GM21529 (cell line): ENCODE results near the gene LRRC61.

ENCODE experiments used
- ATAC-seq: cut with Tn5 transposase; IDR thresholded peaks from one replicate; pipeline ENCODE4 v1.9.1; 2021; ENCODE audit not compliant: unreplicated experiment

Gene LRRC61

GRCh38 chr7:150346922-150347321 lies 23.8 kb downstream of the LRRC61 start:
- no peak for ATAC-seq

DNA sequence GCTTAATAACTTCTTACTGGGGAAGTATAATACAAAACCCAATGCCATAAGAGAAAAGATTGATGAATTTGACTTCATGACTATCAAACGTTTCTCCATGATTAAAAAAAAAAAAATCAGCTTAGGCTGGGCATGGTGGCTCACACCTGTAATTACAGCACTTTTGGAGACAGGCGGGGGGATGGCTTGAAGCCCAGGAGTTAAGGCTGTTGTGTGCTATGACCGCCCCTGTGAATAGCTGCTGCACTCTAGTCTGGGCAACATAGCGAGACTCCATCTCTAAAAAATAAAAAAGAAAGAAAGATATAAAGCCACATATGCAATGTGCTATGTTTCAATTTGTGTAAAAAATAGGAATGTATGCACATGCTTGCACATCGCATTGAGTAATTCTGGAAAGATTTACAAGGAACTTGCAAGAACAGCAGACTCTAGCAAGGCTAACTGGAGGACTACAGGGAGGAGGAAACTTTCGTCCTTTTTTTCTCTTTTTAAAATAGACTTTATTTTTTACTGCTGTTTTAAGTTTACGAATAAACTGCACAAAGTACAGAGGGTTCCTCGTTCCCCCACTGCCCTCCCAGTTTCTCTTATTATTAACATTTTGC lies 28.5 kb downstream of the LRRC61 start:
- ATAC-seq: no peak

- no peak for ATAC-seq
Observed at GRCh38 chr7:150355666-150356059, 32.5 kb downstream of the LRRC61 start.

DNA sequence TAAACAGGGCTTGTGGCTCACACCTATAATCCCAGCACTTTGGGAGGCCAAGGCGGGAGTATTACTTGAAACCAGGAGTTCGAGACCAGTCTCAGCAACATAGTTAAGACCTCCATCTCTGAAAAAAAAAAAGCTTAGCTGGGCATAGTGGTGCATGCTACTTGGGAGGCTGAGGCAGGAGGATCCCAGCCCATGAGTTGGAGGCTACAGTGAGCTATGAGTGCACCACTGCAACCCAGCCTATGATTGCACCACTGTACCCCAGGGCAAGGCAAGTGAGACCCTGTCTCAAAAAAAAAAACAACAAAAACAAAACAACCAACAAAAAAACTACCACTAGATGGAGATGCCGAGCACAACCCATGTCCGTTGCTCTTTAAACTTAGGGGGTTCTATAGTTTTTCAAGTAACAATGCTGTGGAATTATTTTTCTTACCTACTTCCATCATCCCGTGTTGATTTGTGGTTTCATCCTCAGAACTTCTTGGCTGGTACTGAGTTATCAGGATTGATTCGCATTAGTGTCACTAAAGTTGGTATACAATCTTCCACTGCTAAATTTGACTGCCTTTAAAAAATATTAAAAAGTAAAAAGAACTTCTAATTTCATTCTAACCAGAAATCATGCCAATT lies 33.2 kb downstream of the LRRC61 start:
- ATAC-seq: no peak

DNA sequence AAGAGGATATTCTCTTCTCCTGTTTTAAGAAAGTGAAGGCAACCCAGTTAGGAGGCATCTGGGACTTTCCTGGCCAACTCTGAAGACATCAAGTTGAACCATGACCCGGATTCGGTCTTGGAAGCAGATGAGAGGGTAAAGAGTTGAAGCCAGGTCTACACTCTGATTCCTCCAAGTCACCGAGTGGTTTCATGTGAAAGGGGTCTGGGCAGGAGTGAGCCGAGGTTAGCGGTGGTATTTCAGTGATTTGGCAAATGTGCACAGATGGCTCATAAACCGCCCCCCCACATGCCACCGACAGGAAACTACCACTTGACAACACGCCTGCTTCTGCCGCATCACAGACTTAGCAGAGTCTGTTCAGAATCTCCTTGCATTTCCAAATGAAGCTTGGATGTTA lies 34.1 kb downstream of the LRRC61 start:
- peak; percentile 55 for ATAC-seq

GRCh38 chr7:150357771-150358427 lies 34.7 kb downstream of the LRRC61 start:
- ATAC-seq: peak; percentile 14

DNA sequence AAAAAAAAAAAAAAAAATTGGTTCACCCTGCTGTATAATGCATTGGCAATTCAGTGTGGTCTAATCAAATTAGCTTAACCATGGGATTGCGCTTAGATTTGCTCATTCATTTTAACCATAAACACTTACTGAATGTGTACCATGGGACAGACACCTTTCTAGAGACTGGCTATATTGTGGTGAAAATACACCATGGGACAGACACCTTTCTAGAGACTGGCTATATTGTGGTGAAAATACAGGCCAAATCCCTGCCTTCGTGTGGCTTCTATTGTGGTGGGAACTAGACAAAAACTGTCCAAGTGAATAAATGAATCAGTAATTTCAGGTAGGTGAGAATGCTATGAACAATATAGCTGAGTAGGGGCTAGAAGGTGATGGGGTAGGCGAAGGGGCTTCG lies 35.3 kb downstream of the LRRC61 start:
- ATAC-seq: no peak

DNA sequence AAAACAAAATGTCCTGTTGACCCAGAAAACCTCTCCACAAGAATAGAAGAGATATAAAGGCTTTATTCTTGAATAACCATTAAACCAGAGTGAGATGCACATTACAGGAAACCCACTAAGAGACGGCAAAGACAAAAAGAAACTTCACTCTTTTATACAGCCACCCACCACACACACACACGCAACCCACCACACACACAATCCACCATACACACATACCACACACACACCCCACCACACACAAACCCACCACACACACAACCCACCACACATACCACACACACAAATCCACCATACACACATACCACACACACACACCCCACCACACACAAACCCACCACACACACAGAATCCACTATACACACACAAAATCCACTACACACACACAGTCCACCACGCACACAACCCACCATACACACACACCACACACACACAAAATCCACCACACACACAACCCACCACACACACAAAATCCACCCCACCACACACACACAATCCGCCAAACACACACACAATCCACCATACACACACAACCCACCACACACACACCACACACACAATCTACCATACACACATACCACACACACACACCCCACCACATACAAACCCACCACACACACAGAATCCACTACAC lies 36.0 kb downstream of the LRRC61 start:
- ATAC-seq: no peak

DNA sequence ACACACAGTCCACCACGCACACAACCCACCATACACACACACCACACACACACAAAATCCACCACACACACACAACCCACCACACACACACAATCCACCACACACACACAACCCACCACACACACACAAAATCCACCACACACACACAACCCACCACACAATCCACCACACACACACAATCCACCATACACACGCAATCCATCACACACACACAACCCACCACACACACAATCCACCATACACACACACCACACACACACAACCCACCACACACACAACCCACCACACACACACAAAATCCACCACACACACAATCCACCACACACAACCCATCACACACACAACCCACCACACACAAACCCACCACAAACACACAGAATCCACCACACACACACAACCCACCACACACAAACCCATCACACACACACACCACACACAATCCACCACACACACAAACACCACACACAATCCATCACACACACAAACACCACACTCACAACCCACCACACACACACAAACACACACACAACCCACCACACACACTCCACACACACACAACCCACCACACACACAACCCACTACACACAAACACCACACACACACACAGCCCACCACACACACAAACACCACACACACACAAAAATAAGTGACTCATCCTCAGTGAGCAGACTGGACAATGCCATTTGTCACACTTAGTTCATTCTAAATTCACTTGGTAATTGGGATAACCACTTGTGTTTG lies 36.6 kb downstream of the LRRC61 start:
- ATAC-seq: no peak

DNA sequence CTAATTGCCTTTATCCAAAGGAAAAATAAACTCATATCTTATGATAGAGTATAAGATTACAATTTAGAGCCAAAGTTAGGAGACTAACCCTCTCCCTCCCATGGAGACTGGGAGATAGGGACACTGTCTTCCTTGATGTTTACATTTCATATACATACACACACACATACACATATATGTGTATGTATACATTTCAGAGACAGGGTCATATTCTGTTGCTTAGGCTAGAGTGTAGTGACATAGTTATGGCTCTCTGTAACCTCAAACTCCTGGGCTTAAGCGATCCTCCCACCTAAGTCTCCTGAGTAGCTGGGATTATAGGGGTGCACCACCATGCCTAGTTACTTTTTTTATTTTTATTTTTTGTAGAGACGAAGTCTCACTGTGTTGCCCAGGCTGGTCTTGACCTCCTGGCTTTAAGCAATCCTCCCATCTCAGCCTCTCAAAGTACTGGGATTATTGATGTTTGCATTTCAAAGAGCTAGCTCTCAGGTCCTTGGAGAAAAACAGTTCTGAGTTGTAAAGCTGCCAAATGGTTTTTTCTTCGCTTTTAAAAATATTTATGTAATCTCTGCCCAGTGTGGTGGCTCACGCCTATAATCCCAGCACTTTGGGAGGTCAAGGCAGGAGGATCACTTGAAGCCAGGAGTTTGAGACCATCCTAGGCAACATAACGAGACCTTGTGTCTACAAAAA lies 37.4 kb downstream of the LRRC61 start:
- ATAC-seq: no peak

GRCh38 chr7:150361402-150361801 lies 38.2 kb downstream of the LRRC61 start:
- no peak for ATAC-seq

DNA sequence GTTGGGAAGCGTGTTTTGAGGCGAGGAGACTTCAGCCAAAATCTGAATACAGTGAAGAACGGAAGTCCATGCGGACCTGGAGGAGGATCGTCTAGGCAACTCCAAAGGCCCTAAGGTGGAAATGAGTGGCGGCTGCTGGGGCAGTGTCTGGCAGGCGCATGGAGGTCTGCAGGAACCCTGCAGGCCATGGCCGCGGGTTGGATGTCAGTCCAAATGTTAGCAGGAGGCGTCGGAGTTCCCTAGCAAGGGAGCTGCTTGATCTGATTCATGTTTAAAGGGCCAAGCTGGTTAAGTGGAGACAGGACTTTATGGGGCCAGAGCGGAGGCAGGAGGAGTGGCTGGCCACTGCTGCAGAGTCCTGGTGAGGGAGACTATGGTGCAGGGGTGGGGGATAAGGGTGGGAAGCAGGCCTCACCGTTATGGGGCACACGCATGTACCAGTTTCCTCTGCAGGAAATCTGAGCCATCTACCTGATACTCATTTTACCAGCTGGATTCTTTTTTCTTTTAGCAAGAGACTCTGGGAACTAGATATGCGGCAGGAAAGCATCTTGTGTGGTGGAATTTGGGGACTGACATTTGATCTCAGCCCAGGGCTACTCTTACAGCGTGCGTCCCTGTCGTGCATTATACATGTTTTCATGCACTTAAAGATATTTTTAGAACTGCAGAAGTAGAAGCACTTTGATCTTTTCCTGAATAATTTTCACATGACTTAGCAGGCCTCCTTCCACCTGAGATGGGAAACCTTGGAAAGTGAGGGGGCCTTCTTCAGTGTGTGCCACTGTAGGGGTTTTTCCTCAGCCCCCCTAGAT lies 38.9 kb downstream of the LRRC61 start:
- no peak for ATAC-seq

- no peak for ATAC-seq
Observed at GRCh38 chr7:150363370-150363769, 40.2 kb downstream of the LRRC61 start.

- ATAC-seq: peak; percentile 40
Observed at GRCh38 chr7:150363872-150364271, 40.7 kb downstream of the LRRC61 start.

GRCh38 chr7:150365194-150365593 lies 42.0 kb downstream of the LRRC61 start:
- no peak for ATAC-seq

- no peak for ATAC-seq
Observed at GRCh38 chr7:150365673-150366398, 42.7 kb downstream of the LRRC61 start.

- no peak for ATAC-seq
Observed at GRCh38 chr7:150367677-150368095, 44.5 kb downstream of the LRRC61 start.

DNA sequence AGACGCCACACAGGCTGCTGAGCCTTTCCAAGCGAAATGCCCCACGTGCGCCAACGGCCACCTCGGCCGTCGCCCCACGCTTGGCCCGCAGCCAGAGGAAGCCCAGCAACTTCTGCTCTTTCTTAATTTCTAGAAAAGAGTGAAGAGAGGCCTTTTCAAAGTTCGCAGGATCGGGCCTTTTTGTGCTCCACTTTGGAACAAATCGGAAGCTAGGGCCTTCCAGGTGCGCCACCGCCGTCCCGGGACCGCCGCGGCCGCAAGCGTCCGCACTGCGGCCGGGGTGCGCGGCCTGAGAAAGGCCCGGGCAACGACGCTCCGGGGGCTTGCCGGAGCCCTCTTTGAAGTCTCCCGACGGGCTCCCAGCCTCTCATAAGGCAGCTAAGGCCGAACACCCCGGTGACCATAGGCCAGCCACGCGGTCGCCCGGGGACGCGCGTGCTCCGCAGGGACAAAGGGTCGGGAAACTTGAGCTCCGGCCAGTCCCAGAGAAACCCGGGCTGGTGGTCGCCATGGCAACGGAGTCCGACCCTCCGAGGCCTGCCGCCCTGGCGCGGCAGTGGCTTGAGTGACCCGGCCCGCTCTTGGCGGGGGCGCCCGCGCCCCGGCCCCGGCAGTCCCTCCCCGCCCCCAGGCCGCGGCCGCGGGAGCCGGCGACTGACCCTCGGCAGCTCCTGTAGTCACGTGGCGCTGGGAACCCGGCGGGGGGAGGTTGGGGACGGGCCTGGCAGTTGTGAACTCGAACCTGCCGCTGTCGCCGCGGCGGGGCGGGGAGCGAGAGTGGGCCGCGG lies 45.1 kb downstream of the LRRC61 start, which contains the start of gene REPIN1:
Gene REPIN1, plus strand, starts transcription at position 727 of the 788 bp plus-strand sequence. CDS start 890 bp downstream, outside the sequence.
- ATAC-seq: peak; percentile 49
